ENCODE measurements around the gene EDNRB.

EDNRB gene

DNA sequence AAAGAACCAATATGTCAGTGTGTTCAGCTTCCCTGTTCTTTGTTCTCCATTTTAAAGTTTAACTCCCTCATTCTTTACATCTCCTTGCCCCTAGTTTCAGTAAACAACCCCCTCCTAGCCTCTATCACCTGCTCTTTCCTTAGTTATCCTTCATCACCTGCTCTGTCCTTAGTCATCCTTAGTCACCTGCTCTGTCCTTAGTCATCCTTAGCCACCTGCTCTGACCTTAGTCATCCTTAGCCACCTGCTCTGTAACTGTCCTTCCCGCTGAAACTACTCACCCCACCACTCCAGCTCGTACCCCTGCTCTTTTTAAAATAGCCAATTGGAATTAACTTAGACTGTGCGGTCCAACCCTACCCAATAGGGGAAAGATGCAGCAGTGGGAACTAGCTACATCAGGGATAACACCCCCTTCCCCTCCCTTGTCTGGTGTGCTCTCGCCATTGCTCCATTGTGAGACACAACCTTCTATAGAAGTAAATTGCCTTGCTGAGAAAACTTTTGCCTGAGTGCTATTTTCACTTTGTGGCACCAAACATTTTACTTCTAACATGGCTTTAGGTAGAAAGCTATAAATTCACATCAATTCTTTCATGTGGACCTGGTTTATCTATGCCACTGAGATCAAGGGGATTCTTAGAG, 16.2 kb downstream of the EDNRB start:
- Histone ChIP-seq H3K27ac (ENCODE audit: low read depth, low read length) (no peak overlapping the region), H3K4me3 (ENCODE audit: low read depth in 1 of 2, low read length in 2 of 2) (no peak overlapping the region), H3K27me3 (ENCODE audit: control insufficient read depth in 1 of 2, insufficient read depth in 2 of 2, low read length in 2 of 2) (no peaks in the 10 kb centered on the region), H3K4me1 (ENCODE audit: control insufficient read depth in 1 of 2, insufficient read depth in 2 of 2, low read length in 2 of 2) (no peaks in the 10 kb centered on the region), H3K36me3 (ENCODE audit: control insufficient read depth in 1 of 2, insufficient read depth in 2 of 2, low read length in 2 of 2) (no peaks in the 10 kb centered on the region), H3K9me3 (ENCODE audit: control insufficient read depth in 1 of 2, low read length in 2 of 2) (peaks cover 0 to 2% of the 10 kb centered on the region in 2 donors), H3K9ac (ENCODE audit: low read depth in 1 of 2, low read length in 2 of 2) (no peak overlapping the region)

DNA sequence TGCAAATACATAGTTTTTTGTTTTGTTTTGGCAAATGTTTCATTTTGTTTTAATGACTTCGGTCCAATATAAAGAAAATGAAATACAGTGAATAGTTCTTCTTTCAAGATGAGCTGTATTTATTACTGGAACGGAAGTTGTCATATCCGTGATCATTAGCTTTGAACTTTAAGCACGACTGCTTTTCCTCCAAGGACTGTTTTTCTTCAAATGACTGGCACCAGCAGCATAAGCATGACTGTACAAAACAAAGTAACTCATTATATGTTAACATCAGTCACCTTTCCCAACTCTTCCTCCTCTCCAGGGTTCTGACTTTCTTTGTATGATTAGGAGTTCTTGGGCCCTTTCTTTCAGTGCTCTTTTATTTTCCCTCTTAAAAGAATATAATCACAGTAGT, 20.5 kb downstream of the EDNRB start:
- H3K27ac ChIP-seq (ENCODE audit: low read depth, low read length), result no peak overlapping the region

DNA sequence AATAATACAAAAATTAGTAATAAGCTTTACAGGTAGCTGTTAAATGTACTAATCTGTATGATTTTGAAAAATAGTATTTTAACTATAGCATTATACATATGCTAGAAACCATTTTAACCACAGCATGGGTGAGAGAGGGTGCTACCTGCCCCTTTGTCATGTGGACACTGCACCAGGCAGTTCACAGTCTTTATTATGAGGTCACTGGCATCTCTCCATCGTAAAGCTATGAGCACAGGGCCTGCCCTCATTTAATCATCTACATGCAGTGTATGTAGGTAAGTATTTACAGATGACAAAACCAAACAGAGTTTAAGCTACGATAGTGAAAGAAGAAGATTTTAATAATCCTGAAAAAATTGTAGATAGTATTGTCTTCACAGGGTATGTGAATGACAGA, 21.7 kb downstream of the EDNRB start:
- Histone ChIP-seq H3K27me3 (ENCODE audit: control insufficient read depth in 1 of 2, insufficient read depth in 2 of 2, low read length in 2 of 2) (no peaks in the 10 kb centered on the region), H3K36me3 (ENCODE audit: control insufficient read depth in 1 of 2, insufficient read depth in 2 of 2, low read length in 2 of 2) (no peaks in the 10 kb centered on the region), H3K9me3 (ENCODE audit: control insufficient read depth in 1 of 2, low read length in 2 of 2) (no peaks in the 10 kb centered on the region), H3K9ac (ENCODE audit: low read depth in 1 of 2, low read length in 2 of 2) (no peak overlapping the region), H3K4me1 (ENCODE audit: control insufficient read depth in 1 of 2, insufficient read depth in 2 of 2, low read length in 2 of 2) (no peaks in the 10 kb centered on the region), H3K4me3 (ENCODE audit: low read depth in 1 of 2, low read length in 2 of 2) (no peak overlapping the region), H3K27ac (ENCODE audit: low read depth, low read length) (peak overlapping the region; percentile 5)

More for the DNA sequence above, 20.5 kb downstream of the EDNRB start:
- no peaks in the 10 kb centered on the region for H3K27me3 ChIP-seq (ENCODE audit: control insufficient read depth in 1 of 2, insufficient read depth in 2 of 2, low read length in 2 of 2)
- no peaks in the 10 kb centered on the region for H3K36me3 ChIP-seq (ENCODE audit: control insufficient read depth in 1 of 2, insufficient read depth in 2 of 2, low read length in 2 of 2)
- no peak overlapping the region for H3K9ac ChIP-seq (ENCODE audit: low read depth in 1 of 2, low read length in 2 of 2)
- peaks cover 0 to 2% of the 10 kb centered on the region in 2 donors for H3K9me3 ChIP-seq (ENCODE audit: control insufficient read depth in 1 of 2, low read length in 2 of 2)
- H3K4me3 ChIP-seq (ENCODE audit: low read depth in 1 of 2, low read length in 2 of 2), result no peak overlapping the region
- H3K4me1 ChIP-seq (ENCODE audit: control insufficient read depth in 1 of 2, insufficient read depth in 2 of 2, low read length in 2 of 2), result no peaks in the 10 kb centered on the region

DNA sequence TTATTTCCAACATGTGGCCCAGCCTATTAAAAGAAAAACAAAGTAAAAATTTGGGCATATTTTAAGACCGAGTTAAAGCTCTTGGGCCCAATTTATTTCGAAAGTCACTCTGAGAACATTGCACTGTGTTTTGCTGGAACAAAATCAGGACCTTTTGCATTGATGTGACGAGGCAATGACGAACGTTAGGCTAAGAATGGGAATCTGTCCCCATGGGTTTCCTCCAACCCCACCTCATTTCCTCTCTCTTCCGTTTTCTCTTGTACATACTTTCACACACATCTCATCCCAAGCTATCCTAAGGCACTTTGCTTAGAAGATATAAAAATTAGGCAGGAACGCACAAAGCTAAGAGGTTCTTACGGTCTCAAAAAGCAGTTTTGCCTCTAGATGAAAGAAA, 22.1 kb downstream of the EDNRB start:
- Histone ChIP-seq H3K4me1 (ENCODE audit: control insufficient read depth in 1 of 2, insufficient read depth in 2 of 2, low read length in 2 of 2) (no peaks in the 10 kb centered on the region), H3K36me3 (ENCODE audit: control insufficient read depth in 1 of 2, insufficient read depth in 2 of 2, low read length in 2 of 2) (no peaks in the 10 kb centered on the region), H3K27ac (ENCODE audit: low read depth, low read length) (no peak overlapping the region), H3K27me3 (ENCODE audit: control insufficient read depth in 1 of 2, insufficient read depth in 2 of 2, low read length in 2 of 2) (no peaks in the 10 kb centered on the region), H3K4me3 (ENCODE audit: low read depth in 1 of 2, low read length in 2 of 2) (no peak overlapping the region), H3K9ac (ENCODE audit: low read depth in 1 of 2, low read length in 2 of 2) (no peak overlapping the region), H3K9me3 (ENCODE audit: control insufficient read depth in 1 of 2, low read length in 2 of 2) (no peaks in the 10 kb centered on the region)

DNA sequence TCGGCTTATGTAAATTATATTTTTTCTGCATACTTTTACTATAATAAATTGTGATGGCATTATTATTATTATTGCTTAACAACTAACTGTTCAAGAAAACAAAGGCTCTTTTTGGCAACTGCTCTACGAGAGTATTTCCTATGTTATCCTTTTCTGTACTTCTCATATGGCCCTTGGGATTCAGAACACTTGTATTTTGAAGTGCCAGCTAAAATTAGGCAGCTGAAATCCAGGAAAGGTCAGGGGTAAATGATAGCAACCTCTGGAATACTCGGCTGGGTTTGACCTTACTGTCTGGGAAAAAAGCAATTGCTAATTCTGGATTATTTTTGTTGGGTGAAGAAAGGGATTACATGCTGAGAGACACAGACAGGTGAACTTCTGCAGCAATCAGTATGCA, 23.9 kb downstream of the EDNRB start:
- H3K36me3 ChIP-seq (ENCODE audit: control insufficient read depth in 1 of 2, insufficient read depth in 2 of 2, low read length in 2 of 2), result no peaks in the 10 kb centered on the region
- H3K27ac ChIP-seq (ENCODE audit: low read depth, low read length), result no peak overlapping the region
- H3K4me3 ChIP-seq (ENCODE audit: low read depth in 1 of 2, low read length in 2 of 2), result no peak overlapping the region
- no peak overlapping the region for H3K9ac ChIP-seq (ENCODE audit: low read depth in 1 of 2, low read length in 2 of 2)
- no peaks in the 10 kb centered on the region for H3K27me3 ChIP-seq (ENCODE audit: control insufficient read depth in 1 of 2, insufficient read depth in 2 of 2, low read length in 2 of 2)
- no peaks in the 10 kb centered on the region for H3K9me3 ChIP-seq (ENCODE audit: control insufficient read depth in 1 of 2, low read length in 2 of 2)
- no peaks in the 10 kb centered on the region for H3K4me1 ChIP-seq (ENCODE audit: control insufficient read depth in 1 of 2, insufficient read depth in 2 of 2, low read length in 2 of 2)

DNA sequence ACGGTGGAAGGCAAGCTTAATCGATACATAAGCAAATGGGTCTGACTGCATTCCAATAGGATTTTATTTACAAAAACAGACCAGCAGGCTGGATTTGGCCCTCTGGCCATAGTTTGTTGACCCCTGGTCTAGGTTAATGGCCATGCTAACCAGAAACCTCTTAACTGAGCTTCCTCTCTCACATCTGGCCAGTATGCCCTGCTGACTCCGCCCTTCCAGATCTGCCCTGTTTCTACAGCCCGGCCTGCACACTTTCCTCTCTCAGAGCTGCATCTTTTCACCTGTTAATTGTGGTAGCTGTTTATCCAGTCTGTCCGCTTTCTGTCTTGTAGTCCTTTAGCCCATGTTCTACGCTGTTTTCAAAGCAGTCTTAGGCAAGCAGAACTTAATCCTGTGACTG, 25.6 kb downstream of the EDNRB start:
- no peaks in the 10 kb centered on the region for H3K36me3 ChIP-seq (ENCODE audit: control insufficient read depth in 1 of 2, insufficient read depth in 2 of 2, low read length in 2 of 2)
- H3K9ac ChIP-seq (ENCODE audit: low read depth in 1 of 2, low read length in 2 of 2), result no peak overlapping the region
- H3K27ac ChIP-seq (ENCODE audit: low read depth, low read length), result no peak overlapping the region
- H3K4me1 ChIP-seq (ENCODE audit: control insufficient read depth in 1 of 2, insufficient read depth in 2 of 2, low read length in 2 of 2), result no peaks in the 10 kb centered on the region
- no peak overlapping the region for H3K4me3 ChIP-seq (ENCODE audit: low read depth in 1 of 2, low read length in 2 of 2)
- no peaks in the 10 kb centered on the region for H3K9me3 ChIP-seq (ENCODE audit: control insufficient read depth in 1 of 2, low read length in 2 of 2)
- no peaks in the 10 kb centered on the region for H3K27me3 ChIP-seq (ENCODE audit: control insufficient read depth in 1 of 2, insufficient read depth in 2 of 2, low read length in 2 of 2)

DNA sequence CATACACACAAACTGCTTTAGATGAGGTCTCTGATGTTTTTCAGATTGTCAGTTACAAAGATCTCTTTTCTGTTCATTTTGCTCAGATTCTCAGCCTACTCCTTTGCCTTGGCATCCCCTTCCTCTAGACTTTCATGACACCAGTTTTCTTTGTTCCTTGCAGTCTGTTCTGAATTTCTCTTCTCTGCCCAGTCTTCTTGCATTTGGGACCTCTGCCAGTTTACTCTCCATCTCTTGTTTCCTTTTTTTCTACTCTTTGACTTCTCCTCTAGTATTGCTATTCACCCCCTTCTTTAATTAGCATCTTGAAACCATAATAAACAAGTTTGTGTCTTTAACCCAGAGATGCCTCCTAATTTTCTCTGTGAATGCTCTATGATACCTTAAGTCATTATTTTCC, 26.1 kb downstream of the EDNRB start:
- Histone ChIP-seq H3K27me3 (ENCODE audit: control insufficient read depth in 1 of 2, insufficient read depth in 2 of 2, low read length in 2 of 2) (no peaks in the 10 kb centered on the region), H3K27ac (ENCODE audit: low read depth, low read length) (no peak overlapping the region), H3K4me3 (ENCODE audit: low read depth in 1 of 2, low read length in 2 of 2) (no peak overlapping the region), H3K9me3 (ENCODE audit: control insufficient read depth in 1 of 2, low read length in 2 of 2) (no peaks in the 10 kb centered on the region), H3K9ac (ENCODE audit: low read depth in 1 of 2, low read length in 2 of 2) (no peak overlapping the region), H3K36me3 (ENCODE audit: control insufficient read depth in 1 of 2, insufficient read depth in 2 of 2, low read length in 2 of 2) (no peaks in the 10 kb centered on the region), H3K4me1 (ENCODE audit: control insufficient read depth in 1 of 2, insufficient read depth in 2 of 2, low read length in 2 of 2) (no peaks in the 10 kb centered on the region)

DNA sequence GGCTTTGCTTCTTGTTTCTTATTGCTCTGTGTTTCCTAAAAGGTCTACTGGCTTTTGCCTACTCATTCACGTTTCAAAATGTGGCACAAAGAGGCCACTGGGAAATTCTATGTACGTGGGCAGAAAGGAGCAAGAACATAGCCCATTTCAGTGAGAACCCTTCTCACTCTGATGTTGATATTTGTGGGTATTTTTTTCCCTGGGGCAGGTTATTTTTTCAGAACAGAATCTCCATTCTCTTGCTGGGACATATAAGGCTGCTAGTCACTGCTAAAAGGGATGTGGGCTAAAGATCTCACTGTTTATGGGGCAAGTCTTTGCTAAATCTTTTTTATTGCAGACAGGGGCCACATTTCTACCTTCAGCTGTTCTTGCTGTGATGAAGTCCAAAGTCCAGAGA, 27.1 kb downstream of the EDNRB start:
- Histone ChIP-seq H3K4me1 (ENCODE audit: control insufficient read depth in 1 of 2, insufficient read depth in 2 of 2, low read length in 2 of 2) (no peaks in the 10 kb centered on the region), H3K9me3 (ENCODE audit: control insufficient read depth in 1 of 2, low read length in 2 of 2) (no peaks in the 10 kb centered on the region), H3K36me3 (ENCODE audit: control insufficient read depth in 1 of 2, insufficient read depth in 2 of 2, low read length in 2 of 2) (no peaks in the 10 kb centered on the region), H3K27me3 (ENCODE audit: control insufficient read depth in 1 of 2, insufficient read depth in 2 of 2, low read length in 2 of 2) (no peaks in the 10 kb centered on the region), H3K27ac (ENCODE audit: low read depth, low read length) (no peak overlapping the region), H3K4me3 (ENCODE audit: low read depth in 1 of 2, low read length in 2 of 2) (no peak overlapping the region), H3K9ac (ENCODE audit: low read depth in 1 of 2, low read length in 2 of 2) (no peak overlapping the region)

DNA sequence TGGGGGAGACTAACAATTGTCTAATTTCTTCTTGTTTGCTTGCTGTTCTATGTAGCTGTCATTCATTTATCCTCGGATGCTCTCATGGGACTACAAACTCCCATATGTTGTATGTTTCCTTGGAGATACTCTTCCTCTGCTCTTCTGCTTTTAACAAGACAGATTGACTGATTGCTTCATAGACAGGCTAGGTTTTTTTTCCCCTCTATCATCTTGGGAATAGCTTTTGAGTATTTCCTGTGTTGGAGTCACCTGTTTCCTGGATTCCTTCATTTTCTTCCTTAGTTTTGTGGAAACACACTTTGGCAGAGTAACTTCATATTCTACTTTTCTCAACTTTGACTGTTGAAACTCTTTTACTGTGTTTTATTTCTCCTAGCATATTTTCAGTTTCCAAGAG, 27.6 kb downstream of the EDNRB start:
- Histone ChIP-seq H3K27ac (ENCODE audit: low read depth, low read length) (no peak overlapping the region), H3K4me1 (ENCODE audit: control insufficient read depth in 1 of 2, insufficient read depth in 2 of 2, low read length in 2 of 2) (no peaks in the 10 kb centered on the region)

DNA sequence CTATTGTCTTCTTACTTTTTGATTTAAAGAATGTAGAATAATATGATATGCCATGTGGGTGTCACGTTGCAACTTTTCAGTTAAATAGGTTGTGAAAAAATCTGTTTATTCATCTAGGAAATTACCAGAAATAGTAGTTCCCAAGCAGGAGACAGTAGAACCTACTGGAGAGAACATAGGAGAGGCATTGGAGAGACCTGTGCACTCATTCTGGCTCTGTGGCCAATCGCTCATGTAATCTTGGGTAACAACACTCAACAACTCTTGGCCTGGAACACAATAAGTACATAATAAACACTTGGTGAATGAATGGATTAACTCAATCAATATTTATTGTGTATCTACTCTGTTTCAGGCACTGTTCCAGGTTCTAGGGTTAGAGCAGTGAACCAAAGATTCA, 35.3 kb downstream of the EDNRB start:
- no peaks in the 10 kb centered on the region for H3K36me3 ChIP-seq (ENCODE audit: control insufficient read depth in 1 of 2, insufficient read depth in 2 of 2, low read length in 2 of 2)
- H3K4me1 ChIP-seq (ENCODE audit: control insufficient read depth in 1 of 2, insufficient read depth in 2 of 2, low read length in 2 of 2), result no peaks in the 10 kb centered on the region
- H3K4me3 ChIP-seq (ENCODE audit: low read depth in 1 of 2, low read length in 2 of 2), result no peak overlapping the region
- no peak overlapping the region for H3K9ac ChIP-seq (ENCODE audit: low read depth in 1 of 2, low read length in 2 of 2)
- no peak overlapping the region for H3K27ac ChIP-seq (ENCODE audit: low read depth, low read length)
- H3K27me3 ChIP-seq (ENCODE audit: control insufficient read depth in 1 of 2, insufficient read depth in 2 of 2, low read length in 2 of 2), result no peaks in the 10 kb centered on the region
- H3K9me3 ChIP-seq (ENCODE audit: control insufficient read depth in 1 of 2, low read length in 2 of 2), result no peaks in the 10 kb centered on the region

More for the DNA sequence above, 27.6 kb downstream of the EDNRB start:
- Histone ChIP-seq H3K27me3 (ENCODE audit: control insufficient read depth in 1 of 2, insufficient read depth in 2 of 2, low read length in 2 of 2) (no peaks in the 10 kb centered on the region), H3K9me3 (ENCODE audit: control insufficient read depth in 1 of 2, low read length in 2 of 2) (no peaks in the 10 kb centered on the region), H3K36me3 (ENCODE audit: control insufficient read depth in 1 of 2, insufficient read depth in 2 of 2, low read length in 2 of 2) (no peaks in the 10 kb centered on the region), H3K9ac (ENCODE audit: low read depth in 1 of 2, low read length in 2 of 2) (no peak overlapping the region), H3K4me3 (ENCODE audit: low read depth in 1 of 2, low read length in 2 of 2) (no peak overlapping the region)

DNA sequence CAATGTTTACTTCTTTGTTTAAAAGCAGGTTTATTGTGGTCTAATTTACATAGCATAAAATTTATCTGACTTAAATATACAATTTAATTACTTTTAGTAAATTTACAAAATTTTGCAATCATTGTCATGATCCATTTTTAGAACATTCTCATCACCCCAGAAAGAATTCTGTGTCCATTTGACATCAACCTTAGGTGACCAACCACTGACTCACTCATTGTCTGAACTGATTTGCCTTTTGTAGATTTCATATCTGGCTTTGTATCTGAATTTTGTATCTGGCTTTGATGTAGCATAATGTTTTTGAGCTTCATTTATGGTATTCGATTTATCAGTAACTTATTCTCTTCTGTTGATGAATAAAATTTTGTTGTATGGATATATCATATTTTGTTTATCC, 40.4 kb downstream of the EDNRB start:
- H3K9me3 ChIP-seq (ENCODE audit: control insufficient read depth in 1 of 2, low read length in 2 of 2), result no peaks in the 10 kb centered on the region
- H3K36me3 ChIP-seq (ENCODE audit: control insufficient read depth in 1 of 2, insufficient read depth in 2 of 2, low read length in 2 of 2), result no peaks in the 10 kb centered on the region
- H3K27me3 ChIP-seq (ENCODE audit: control insufficient read depth in 1 of 2, insufficient read depth in 2 of 2, low read length in 2 of 2), result no peaks in the 10 kb centered on the region
- H3K4me3 ChIP-seq (ENCODE audit: low read depth in 1 of 2, low read length in 2 of 2), result no peak overlapping the region
- no peak overlapping the region for H3K27ac ChIP-seq (ENCODE audit: low read depth, low read length)
- H3K9ac ChIP-seq (ENCODE audit: low read depth in 1 of 2, low read length in 2 of 2), result no peak overlapping the region
- H3K4me1 ChIP-seq (ENCODE audit: control insufficient read depth in 1 of 2, insufficient read depth in 2 of 2, low read length in 2 of 2), result no peaks in the 10 kb centered on the region
